ENCODE results near the gene FAM131C.

- TF ChIP-seq CTCF (IDR thresholded peaks at IDR 0.05; ENCODE audit: low read depth, low read length) (no peak), EZH2phosphoT487 (IDR thresholded peaks at IDR 0.05; ENCODE audit: low read depth) (no peak)
Measured at GRCh38 chr1:16099412-16099811, 26.0 kb upstream of the FAM131C start.

Data from OCI-LY3 (cell line).